Large intestine (tissue), 3 donors: Measurements from ENCODE around the gene LRRC25. TPM values are rescaled to one million over a fixed set of nuclear protein-coding genes. Genes with fewer than 3 reads are reported as not detected.
"Not testable (repeated sequence)": the region's sequence is repeated elsewhere in the genome, so short reads cannot be mapped to it uniquely, and the experiment has no call there.

Source experiments
- DNase-seq, 2 donors: peaks; one replicate each; pipeline versions ENCODE4 v3.0.0 to v3.0.0-alpha.2; 2013
- H3K27ac ChIP-seq: one replicate; pipeline ENCODE4 v1.5.1; 2013; ENCODE audit warnings: low read length
- H3K27me3 ChIP-seq: 2 replicates; pipeline ENCODE4 v1.6.1; 2013; ENCODE audit warnings: low read length; ENCODE audit not compliant: control insufficient read depth, insufficient read depth
- H3K36me3 ChIP-seq: 2 replicates; pipeline ENCODE4 v1.6.1; 2013; ENCODE audit warnings: low read length; ENCODE audit not compliant: control insufficient read depth, insufficient read depth
- H3K4me1 ChIP-seq: one replicate; pipeline ENCODE4 v1.6.1; 2013; ENCODE audit warnings: low read length; ENCODE audit not compliant: control insufficient read depth, insufficient read depth
- H3K4me3 ChIP-seq: one replicate; pipeline ENCODE4 v1.5.1; 2013; ENCODE audit warnings: low read length
- H3K9me3 ChIP-seq: one replicate; pipeline ENCODE4 v1.6.1; 2013; ENCODE audit warnings: mild to moderate bottlenecking, low read depth, low read length, moderate library complexity; ENCODE audit not compliant: control insufficient read depth
- WGBS: methylation state at CpG from one replicate; pipeline ENCODE4 v1.1.5; 2013; ENCODE audit warnings: low lambda C conversion rate; ENCODE audit not compliant: insufficient coverage; 5-methylcytosine and 5-hydroxymethylcytosine counted together
- polyA plus RNA-seq: library from polyadenylated mRNA; unstranded; fragments of 120-200 nt; gene quantifications from one replicate; pipeline ENCODE4 v1.2.1, GENCODE V29; 2013

Gene LRRC25
- polyA plus RNA-seq, 1 donor: 3.1 TPM

- 94% methylated on average over 3 of the region's 8 CpGs for WGBS
- no peaks in the 10 kb centered on the region for H3K9me3 ChIP-seq
- peaks cover 60% of the 10 kb centered on the region for H3K36me3 ChIP-seq
Measured at GRCh38 chr19:18353378-18354005, 43.9 kb downstream of the LRRC25 start.

GRCh38 chr19:18351544-18351943, 45.9 kb downstream of the LRRC25 start:
- Histone ChIP-seq H3K36me3 (peaks cover 53% of the 10 kb centered on the region), H3K4me3 (no peak overlapping the region), H3K9me3 (no peaks in the 10 kb centered on the region), H3K4me1 (no peaks in the 10 kb centered on the region), H3K27ac (no peak overlapping the region), H3K27me3 (no peaks in the 10 kb centered on the region)
- DNase-seq: no peak
- no CpG with 5 or more reads among the region's 7 CpGs for WGBS

More at GRCh38 chr19:18353378-18354005, 43.9 kb downstream of the LRRC25 start:
- Histone ChIP-seq H3K4me1 (no peaks in the 10 kb centered on the region), H3K27me3 (no peaks in the 10 kb centered on the region), H3K27ac (no peak overlapping the region), H3K4me3 (no peak overlapping the region)
- no peak for DNase-seq

GRCh38 chr19:18350490-18350889, 46.9 kb downstream of the LRRC25 start:
- Histone ChIP-seq H3K27ac (no peak overlapping the region), H3K4me3 (no peak overlapping the region), H3K27me3 (no peaks in the 10 kb centered on the region), H3K36me3 (peaks cover 52% of the 10 kb centered on the region), H3K9me3 (no peaks in the 10 kb centered on the region), H3K4me1 (no peaks in the 10 kb centered on the region)
- no CpG with 5 or more reads among the region's 9 CpGs for WGBS
- DNase-seq: no peak

DNA sequence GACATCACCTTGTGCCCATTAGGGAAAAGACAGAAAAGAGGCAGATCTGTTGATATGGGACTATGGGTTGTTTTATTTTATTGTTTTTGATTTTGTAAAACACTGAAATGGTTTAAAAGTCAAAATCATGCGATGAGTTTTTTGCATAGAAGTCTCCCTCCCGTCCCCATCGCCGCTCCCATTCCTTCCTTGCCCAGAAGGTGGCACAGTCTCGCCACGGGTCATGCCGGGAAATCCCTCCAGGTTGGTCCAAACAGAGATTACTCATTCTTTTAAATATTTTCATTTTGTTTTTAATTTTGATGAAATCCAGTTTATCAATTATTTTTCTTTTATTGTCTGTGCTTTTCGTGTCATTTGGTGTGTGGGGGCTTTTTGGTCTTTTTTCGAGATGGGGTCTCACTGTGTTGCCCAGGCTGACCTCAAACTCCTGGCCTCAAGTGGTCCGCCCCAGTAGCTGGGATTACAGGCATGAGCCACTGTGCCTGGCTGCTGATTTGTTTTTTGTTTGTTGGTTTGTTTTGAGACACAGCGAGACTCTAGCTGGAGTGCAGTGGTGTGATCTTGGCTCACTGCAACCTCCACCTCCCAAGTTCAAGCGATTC, 47.8 kb downstream of the LRRC25 start:
- Histone ChIP-seq H3K9me3 (no peaks in the 10 kb centered on the region), H3K27me3 (no peaks in the 10 kb centered on the region), H3K27ac (no peak overlapping the region), H3K36me3 (peaks cover 53% of the 10 kb centered on the region), H3K4me3 (no peak overlapping the region), H3K4me1 (no peaks in the 10 kb centered on the region)
- no peak for DNase-seq
- no CpG with 5 or more reads among the region's 12 CpGs for WGBS

DNA sequence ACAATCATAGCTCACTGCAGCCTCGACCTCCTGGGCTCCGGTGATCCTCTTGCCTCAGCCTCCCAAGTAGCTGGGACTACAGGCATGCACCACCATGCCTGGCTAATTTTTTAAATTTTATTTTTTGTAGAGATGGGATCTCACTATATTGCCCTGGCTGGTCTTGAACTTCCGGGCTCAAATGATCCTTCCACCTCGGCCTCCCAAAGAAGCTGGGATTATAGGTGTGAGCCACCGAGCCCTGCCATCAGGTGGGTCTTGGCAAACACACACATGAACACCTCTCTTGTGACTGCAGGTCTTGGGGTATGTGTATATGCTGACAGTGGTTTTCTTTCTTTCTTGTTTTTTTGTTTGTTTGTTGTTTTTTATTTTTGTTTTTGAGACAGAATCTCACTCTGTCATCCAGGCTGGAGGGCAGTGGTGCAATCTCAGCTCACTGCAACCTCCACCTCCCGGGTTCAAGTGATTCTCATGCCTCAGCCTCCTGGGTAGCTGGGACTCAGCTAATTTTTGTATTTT, 48.5 kb downstream of the LRRC25 start:
- H3K4me3 ChIP-seq, H3K4me1 ChIP-seq, H3K9me3 ChIP-seq, H3K27ac ChIP-seq, H3K27me3 ChIP-seq, DNase-seq: not testable (repeated sequence)
- no CpG with 5 or more reads among the region's 6 CpGs for WGBS
- peaks cover 56% of the 10 kb centered on the region for H3K36me3 ChIP-seq

- no peaks in the 10 kb centered on the region for H3K9me3 ChIP-seq
- peaks cover 54% of the 10 kb centered on the region for H3K36me3 ChIP-seq
- no peaks in the 10 kb centered on the region for H3K27me3 ChIP-seq
- no peak overlapping the region for H3K4me3 ChIP-seq
- H3K27ac ChIP-seq: no peak overlapping the region
- no CpG with 5 or more reads among the region's 17 CpGs for WGBS
- no peak for DNase-seq
- H3K4me1 ChIP-seq: peaks cover 6% of the 10 kb centered on the region
Measured at GRCh38 chr19:18348171-18348570, 49.3 kb downstream of the LRRC25 start.

DNA sequence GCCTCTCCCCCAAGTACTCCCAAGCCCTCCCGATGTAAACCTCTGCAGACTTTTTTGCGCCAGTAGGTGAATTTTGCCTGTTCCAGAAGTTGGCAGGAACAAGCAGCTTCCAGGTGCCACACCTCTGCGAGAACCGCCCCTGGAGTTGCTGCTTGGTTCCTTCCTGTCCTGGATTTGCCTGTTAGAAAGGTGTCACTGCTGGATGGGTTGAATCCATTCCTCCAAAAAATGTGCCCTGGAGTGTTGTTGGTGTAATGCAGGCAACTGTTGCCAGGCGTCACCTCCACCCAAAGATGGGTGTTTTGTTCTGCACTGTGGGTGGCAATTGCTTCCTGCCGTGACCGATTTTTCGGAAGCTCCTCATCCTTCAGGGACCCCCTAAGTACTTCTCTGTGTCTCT, 51.3 kb downstream of the LRRC25 start:
- WGBS: no CpG with 5 or more reads among the region's 8 CpGs
- H3K36me3 ChIP-seq: peaks cover 62% of the 10 kb centered on the region
- H3K27me3 ChIP-seq: no peaks in the 10 kb centered on the region
- H3K4me1 ChIP-seq: peaks cover 21% of the 10 kb centered on the region
- no peak overlapping the region for H3K27ac ChIP-seq
- no peak for DNase-seq
- H3K9me3 ChIP-seq: no peaks in the 10 kb centered on the region
- H3K4me3 ChIP-seq: no peak overlapping the region

DNA sequence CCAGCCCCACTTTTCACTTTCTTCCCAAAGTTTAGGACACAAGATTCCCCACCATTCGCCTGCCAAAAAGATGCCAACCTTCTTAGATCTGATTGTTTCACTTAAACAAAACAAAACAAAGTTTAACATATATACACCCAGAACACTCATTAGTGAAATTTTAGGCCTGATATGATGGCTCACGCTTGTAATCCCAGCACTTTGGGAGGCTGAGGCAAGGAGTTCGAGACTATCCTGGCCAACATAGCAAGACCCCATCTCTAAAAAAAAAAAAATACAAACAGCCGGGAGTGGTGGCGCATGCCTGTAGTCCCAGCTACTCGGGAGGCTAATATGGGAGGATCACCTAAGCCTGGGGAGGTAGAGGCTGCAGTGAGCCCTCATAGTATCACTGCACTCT, 52.1 kb downstream of the LRRC25 start:
- Histone ChIP-seq H3K27ac (no peak overlapping the region), H3K36me3 (peaks cover 56% of the 10 kb centered on the region), H3K9me3 (no peaks in the 10 kb centered on the region), H3K4me1 (peaks cover 21% of the 10 kb centered on the region), H3K27me3 (no peaks in the 10 kb centered on the region), H3K4me3 (no peak overlapping the region)
- WGBS: no CpG with 5 or more reads among the region's 6 CpGs
- DNase-seq: no peak

GRCh38 chr19:18344582-18344950, 52.9 kb downstream of the LRRC25 start:
- no peak overlapping the region for H3K4me3 ChIP-seq
- no peak for DNase-seq
- no peaks in the 10 kb centered on the region for H3K27me3 ChIP-seq
- H3K27ac ChIP-seq: no peak overlapping the region
- WGBS: no CpG with 5 or more reads among the region's 13 CpGs
- H3K9me3 ChIP-seq: no peaks in the 10 kb centered on the region
- H3K4me1 ChIP-seq: peaks cover 28% of the 10 kb centered on the region
- H3K36me3 ChIP-seq: peaks cover 50% of the 10 kb centered on the region

GRCh38 chr19:18342090-18342632, 55.3 kb downstream of the LRRC25 start:
- Histone ChIP-seq H3K4me1 (peaks cover 43% of the 10 kb centered on the region), H3K36me3 (peaks cover 39% of the 10 kb centered on the region), H3K27me3 (no peaks in the 10 kb centered on the region), H3K27ac (peak overlapping the region; percentile 20), H3K9me3 (no peaks in the 10 kb centered on the region), H3K4me3 (no peak overlapping the region)
- DNase-seq: no peak
- no CpG with 5 or more reads among the region's 8 CpGs for WGBS
